Measurements from ENCODE around the gene AFG3L2.

Gene AFG3L2

DNA sequence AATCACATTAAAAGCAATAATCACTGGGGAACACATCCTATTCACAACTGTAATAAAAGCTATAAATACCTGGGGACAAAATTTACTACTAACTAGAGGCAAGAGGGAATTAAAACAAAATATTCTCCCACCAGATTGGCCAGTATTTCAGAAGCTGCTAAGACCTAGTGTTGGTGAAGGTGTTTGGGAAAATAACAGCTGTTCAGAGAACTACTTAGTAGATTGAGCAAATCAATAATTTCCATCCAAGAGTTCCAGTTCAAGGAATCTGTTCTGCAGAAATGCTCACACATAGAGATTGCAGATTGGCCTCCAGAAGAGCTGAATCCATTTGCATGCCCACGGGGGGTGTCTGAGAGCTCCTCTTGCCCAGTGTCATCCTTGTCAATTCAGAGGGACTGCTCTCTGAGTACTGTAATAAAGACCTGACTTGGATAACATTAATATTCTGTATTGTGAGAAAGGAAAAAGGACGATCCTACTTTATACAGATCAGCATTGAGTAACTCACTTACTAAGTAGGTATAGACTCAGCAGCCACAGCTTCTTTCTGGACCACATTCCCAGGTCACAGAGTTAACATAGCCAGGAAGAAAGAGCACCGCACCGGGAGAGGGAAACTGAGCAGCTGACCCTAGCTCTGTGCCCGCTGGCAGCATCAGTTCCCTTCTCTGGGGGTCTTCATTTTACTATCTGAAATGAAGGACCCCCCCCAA lies 63.3 kb downstream of the AFG3L2 start:
- intact Hi-C loops (cut with DNase I): no loop called here
- DNase-seq: no peak

DNA sequence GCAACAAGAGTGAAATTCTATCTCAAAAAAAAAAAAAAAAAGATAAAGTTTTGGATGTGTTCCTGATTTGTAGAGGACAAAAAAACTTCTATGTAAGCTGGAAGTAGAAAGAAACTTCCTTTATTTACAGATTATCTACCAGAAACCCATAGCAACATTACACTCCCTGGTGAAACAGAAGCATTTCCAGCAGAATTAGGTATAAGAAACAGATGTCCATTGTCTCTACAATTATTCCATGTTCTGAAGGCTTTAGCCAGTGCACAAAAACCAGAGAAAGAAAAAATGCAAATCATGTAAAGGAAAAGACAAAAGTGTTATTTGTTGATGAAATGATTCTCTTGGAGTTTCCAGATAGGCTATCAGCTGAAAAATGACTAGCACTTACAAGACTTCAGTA lies 64.1 kb downstream of the AFG3L2 start:
- DNase-seq: no peak
- intact Hi-C loops (cut with DNase I): no loop called here

DNA sequence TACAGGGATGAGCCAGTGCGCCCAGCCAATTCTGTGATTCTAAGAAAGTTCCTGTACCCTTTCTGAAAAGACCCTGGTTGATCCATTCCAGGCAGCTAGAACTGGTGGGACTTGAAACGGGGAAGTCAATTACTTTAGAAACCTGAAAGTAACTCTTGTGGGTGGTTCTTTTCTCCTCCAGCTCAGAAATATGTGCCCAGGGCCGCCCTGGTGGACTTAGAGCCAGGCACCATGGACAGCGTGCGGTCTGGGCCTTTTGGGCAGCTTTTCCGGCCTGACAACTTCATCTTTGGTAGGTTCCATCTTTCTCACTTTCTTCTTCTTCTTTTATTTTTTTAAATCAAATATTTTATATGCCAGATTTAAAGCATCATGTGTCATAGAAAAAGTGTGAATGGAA lies 66.3 kb downstream of the AFG3L2 start:
- intact Hi-C loops (cut with DNase I): no loop called here
- DNase-seq: no peak

DNA sequence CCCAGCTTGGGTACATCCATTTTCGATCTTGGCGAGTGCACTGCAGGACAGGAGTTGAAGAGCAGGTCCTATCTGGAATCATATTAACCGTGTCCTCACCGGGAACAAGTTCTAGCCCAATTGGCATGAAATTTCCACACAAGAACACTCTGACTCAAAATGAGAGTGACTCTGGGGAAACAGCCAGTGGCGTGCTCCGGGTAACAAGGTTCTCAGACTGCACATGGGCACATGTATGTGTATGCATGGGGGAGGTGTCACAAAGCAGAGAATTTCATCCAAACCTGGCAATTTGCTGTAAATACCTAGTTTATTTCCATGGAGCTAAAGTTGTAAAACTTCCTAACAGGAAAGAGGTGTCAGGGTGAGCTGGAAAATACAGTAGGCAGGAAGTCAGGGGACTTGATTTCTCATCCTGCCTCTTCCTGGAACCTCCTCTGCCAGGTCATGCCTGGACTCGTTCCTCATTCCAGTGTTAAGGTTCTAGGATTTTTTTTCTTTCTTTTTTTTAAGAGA lies 67.3 kb downstream of the AFG3L2 start:
- intact Hi-C loops (cut with DNase I): no loop called here
- no peak for DNase-seq

DNA sequence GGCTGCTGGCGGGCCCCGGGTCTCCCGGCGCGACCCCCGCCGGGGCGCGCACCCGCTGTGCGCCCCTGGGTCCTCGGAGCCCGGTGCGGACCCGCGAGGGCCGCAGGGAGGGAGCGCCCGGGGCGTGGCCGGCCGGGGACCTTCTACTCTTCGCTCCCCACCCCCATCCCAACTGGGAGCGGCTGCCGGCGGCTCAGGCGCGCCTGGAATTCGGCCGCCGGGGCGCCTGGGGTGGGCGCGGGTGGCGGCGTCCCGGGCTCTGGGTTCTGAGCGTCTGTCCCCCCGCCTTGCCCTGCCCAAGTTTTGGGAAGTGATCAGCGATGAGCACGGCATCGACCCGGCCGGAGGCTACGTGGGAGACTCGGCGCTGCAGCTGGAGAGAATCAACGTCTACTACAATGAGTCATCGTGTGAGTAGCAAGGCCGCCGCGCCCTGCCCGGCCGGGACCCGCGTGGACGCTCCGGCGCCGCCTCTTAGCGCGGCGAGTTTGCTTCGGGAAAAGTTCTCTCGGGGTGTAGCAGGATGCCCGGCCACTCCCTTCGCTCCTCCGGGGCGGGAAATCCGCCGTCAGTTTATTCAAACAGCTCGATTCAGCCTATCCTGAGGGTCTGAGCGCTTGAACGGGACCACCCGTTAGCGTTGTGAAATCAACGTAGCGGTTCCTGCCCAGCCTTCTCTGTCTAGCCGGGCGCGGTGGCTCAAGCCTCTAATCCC lies 68.5 kb downstream of the AFG3L2 start:
- intact Hi-C loops (cut with DNase I): no loop called here
- DNase-seq: peak in 7 of 42 donors; percentile 13 to 60 (median 35)

DNA sequence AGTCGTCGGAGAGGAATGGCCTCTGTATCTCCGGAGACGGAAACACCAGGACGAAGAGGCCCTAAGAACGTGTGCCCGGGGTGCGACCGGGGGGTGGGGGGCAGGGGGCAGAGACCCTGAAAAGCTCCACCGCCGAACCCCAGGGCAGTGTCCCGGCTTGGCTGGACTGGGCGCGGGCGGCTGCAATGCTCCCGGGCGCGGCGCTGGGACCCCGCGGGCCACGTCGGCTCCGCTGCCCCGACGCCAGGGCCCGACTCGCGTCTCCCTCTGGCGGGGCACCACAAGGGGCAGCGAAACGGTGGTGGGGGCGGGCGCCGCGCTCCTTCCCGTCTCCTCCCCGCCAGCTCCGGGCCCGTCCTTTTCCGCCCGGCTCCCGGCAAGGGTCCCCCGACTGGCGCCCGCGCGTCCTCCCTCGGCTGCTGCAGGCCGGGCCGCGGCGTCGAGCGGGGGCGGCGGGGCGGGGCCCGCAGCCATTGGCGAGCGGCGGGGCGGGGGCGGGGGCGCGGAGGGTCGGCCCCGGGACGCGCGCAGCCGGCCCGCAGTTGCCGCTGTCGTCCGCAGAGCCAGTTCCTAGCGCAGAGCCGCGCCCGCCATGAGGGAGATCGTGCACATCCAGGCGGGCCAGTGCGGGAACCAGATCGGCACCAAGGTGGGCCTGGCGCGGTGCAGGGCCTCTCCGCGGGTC lies 69.2 kb downstream of the AFG3L2 start, which contains the start of gene TUBB6:
TUBB6 (plus strand) TSS at position 541 of the 685 bp plus-strand sequence; CDS start at position 593, 52 bp downstream.
- intact Hi-C loops (cut with DNase I): no loop called here
- no peak for DNase-seq

DNA sequence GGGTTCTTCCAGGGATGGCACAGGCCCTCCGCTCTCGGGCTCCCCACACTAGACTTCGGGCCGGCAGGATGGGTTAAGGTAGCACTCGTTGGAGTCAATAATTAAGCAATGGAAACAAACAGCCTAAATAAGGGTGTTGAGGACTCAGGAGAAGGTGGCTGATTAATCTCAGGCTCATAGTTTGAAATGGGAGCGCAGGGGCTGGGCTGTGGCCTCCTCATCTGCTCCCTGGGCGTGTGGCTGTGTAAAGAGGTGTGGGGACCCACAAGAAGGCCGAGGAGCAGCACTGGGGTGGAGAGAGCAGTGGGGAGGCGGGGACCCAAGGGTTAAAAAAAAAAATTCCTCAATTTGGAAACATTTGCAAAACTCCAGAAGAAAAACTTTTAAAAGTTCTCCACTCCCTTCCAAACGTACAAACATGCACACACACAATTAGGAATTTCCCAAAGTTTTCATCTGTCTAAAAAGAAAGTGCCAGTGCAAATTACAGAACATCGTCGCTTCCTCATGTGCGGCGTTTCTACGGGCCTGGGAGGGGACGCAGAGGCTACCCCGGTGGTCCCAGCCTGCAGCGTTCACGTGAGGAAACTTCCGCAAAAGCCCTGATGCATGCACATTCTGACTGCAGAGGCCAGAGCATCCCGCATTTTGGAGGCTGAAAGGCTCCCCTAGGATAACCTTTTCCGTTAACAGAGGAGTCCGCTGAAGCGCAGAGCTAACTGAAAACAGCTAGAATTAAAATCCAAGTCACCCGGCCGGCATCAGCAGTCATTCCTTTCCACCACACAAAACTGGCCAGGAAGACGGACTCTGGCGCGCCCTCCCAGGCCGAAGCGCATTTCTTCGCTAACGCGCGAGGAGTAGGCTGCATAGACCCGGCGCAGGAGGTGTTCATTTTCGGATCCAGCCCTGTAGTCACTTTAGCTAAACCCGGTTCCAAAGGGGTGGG lies 70.0 kb downstream of the AFG3L2 start:
- intact Hi-C loops (cut with DNase I): no loop called here
- DNase-seq: no peak

DNA sequence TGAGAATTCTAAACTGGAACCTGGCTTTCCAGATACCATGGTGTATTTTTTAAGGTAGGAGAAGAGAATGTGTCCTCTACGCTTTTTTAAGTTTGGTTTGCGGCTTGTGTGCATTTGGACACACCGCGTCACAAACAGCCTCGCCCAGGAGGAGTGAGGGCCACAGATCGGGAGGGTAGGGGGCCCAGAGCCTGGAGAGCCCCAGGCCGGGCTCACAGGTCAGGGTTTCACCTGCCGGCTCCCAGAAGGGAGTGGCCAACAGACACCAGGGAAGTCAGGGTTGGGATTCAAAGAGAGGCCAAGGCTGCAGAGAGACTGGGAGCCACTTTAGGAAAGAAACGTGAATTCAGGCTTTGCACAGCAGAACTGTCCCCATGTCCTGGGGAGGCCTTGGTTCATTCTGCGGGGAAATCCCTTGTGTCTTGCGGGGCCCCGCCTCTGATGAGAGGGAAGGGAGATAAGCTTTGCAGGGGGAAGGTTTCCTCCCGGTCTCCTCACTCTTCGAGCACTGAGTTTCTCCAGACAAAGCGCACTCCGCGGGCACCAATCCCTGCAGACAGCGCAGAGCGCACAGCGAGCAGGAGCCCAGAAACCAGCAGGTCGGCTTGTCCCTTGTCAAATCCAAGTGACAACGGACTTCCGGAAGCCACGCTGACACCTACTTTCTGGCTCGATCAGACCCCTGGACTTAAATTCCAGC lies 70.9 kb downstream of the AFG3L2 start:
- intact Hi-C loops (cut with DNase I): no loop called here
- DNase-seq: no peak

DNA sequence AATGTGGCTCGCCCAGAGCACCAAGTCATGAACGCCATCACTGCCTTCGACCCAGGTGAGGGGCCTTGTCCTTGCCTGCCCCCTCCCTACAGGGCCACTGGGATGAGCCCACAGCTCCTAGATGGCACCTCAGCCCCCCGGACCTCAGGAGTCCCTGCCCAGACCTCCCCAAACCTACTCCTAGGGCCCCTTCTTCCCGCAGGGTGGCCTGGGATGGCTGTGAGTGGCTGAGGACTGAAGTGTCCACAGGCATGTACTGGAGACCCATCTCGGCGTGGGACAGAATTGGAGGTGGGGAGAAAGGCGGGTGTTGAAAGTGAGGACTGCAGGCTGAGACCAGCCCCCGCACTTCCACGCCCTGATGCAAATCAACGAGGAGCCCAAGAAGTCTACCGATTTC lies 71.8 kb downstream of the AFG3L2 start:
- no peak for DNase-seq
- intact Hi-C loops (cut with DNase I): no loop called here

DNA sequence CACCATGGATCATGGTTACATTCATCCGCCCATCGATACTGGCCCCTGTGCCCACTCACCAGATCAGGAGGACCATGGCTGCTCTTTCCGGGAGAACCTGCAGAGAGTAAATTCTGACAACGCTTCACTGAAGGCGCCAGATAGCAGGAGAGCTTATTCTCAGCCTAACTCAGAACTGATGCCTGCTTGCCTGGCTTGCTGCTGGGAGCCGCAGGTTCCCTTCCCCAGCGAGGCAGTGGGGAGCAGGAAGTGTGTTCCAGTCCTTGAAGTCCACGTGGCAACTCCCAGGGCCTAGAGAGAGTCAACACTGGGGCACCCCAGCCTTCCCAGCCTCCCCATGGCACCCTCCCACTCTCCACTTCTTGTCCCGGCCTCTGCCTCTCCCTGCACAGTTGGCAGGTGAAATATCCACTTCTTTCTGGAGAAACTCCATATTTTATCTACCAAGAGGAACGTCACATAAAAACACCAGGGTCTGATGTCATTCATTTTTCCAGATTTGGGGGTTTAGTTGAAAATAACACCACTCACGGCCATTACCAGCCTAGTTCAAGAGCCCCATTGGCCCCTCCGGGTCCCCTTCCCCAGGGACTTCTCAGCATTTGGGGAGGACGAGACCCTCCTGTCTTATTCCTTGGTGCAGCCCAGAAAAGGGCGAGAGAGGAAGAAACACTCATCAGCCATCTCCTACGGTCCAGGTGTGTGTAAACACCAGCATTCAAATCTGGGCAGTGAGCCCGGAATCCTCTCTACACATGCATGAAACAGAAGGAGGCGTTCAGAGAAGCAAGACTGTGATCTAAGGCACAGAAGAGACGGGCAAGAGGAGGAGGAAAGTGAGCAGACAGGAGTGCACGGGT lies 72.4 kb downstream of the AFG3L2 start:
- intact Hi-C loops (cut with DNase I): no loop called here

DNA sequence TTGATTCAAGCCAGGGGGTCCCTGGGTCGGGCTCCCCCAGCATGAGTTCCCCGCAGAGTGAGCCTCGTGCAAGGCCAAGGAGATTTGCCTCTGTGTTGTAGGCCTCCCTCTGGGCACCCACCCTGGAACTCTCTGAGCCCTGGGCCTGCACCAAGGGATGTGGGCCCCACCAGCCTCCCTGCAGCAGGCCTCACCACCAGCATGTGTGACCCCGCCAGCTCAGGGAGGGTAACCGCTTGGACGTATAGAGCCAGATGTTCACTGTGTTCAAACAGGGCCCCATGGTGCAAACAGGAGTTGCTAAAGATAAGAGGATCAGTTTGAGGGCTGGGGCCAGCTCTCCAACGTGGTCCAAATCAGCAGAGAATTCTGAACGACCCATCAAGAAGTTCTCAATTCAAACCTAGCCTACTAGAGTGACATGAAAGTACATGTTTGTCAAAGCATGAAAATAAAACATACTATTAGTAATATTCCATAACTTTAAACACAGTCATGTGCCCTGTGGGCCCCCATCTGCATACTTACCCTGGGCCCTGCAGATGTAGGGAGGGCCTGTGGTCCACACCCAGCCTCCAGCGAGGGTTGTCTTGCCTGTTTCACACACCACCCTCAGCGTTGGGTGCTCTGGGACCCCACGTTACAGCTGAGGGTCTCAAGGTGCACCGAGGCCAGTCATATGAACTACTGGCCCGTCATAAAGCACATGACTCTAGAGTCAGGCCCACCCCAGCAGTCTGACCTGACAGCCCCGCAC lies 74.5 kb downstream of the AFG3L2 start:
- intact Hi-C loops (cut with DNase I): no loop called here
- DNase-seq: no peak

More for the DNA sequence above, 72.4 kb downstream of the AFG3L2 start:
- DNase-seq: no peak

DNA sequence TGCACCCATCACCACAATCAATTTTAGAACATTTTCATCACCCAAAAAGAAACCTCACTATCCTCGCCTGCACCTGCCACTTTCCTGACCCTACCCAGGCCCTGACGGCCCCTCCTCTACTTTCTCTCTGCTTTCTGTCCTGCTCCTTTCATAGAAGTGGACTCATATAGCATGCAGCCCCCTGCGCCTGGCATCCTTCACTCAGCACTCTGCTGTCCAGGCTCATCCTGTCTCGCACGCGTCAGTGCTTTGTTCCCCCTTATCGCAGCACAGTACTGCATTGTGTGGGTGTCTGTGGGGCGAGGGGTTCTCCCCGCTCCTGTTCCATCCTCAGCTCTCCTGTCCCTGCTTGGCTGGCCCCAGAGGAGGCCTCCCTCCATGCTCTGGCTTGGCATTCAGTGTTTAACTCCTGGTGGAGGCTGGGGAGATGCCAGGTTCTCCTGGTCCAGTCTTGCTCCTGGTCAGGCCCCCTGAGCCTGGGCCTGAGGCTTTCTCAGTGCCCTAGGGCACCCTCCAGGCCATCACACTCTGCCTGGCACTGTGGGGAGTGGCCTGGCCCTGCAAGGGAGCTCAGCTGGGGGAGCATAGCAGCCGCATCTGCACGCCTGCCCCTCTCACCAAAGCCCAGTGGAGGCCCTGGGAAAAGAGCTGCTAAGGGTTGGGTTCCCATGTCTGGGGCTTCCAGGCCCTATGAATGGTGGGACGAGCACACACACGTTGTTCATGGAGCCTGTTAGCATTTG lies 75.6 kb downstream of the AFG3L2 start:
- intact Hi-C loops (cut with DNase I): no loop called here
- DNase-seq: peak in 1 of 42 donors; percentile 1

DNA sequence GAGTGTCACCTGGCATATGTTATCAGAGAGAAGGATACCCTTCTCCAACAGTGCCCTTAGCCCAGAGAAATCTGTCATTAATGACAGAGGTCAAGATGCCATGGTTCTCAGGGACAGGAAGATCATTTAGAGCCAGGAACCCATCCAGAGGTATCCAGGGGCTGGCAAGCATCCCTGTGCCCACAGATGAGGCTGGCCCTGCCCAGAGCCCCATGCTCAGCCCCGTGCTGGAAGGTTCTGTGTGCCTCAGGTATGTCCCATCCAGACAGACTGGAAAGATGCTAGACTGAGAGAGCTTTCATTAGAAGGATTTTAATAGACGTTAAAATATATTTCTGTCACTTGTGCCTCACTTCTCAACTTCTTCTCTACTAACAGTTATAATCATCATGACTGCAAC lies 77.2 kb downstream of the AFG3L2 start:
- DNase-seq: no peak

DNA sequence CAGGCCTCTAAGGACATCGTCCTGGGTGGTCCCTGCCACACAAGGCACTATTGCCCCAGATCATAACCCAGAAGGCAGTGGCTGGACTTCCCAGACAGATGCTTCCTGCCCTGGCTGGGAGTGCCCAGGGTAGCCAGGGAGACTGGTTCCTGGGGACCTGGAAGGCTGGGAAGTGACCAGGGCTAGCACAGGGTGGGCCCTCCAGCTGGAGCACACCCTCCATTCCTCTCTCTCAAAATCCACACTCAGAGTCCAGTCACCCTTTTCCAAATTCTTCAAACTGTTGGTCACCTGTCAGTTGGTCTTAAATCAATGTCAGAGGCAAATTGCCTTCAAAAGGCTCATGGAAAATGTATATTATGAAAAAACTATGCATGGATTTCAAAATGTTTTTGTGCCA lies 80.6 kb downstream of the AFG3L2 start:
- no peak for DNase-seq
- intact Hi-C loops (cut with DNase I): no loop called here

More for the DNA sequence above, 77.2 kb downstream of the AFG3L2 start:
- intact Hi-C loops (cut with DNase I): no loop called here

DNA sequence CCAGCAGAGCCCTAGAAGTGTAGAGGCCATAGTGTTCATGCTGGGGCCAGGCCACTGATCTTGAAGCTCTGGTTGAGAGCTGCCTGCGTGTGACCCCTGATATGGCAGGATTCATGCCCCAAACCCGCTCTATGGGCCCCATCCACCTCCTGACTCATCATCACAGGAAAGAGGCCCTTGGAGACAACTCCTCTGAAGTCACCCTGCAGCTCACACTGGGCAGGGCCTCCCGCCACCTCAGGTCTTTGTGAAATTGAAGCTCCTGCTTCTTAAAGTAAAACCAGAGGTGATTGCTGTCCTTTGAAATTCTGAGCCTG lies 81.0 kb downstream of the AFG3L2 start:
- intact Hi-C loops (cut with DNase I): no loop called here
- DNase-seq: no peak
